ENCODE data around the gene ALDH7A1. TPM values are rescaled to one million over a fixed set of nuclear protein-coding genes. Genes with fewer than 3 reads are reported as not detected.

The ALDH7A1 gene
- total and polyA plus RNA-seq, 11 donors: 12.3 to 67.6 (median 30.9) TPM

GRCh38 chr5:126515337-126515736 lies 79.7 kb downstream of the ALDH7A1 start:
- ATAC-seq: no peak
- TF ChIP-seq CTCF (IDR thresholded peaks at IDR 0.05) (no peak), POLR2A (IDR thresholded peaks at IDR 0.05) (no peak)
- H3K27ac ChIP-seq: peak overlapping the region in 1 of 12 donors; percentile 32

GRCh38 chr5:126514558-126515141 lies 80.4 kb downstream of the ALDH7A1 start:
- no peak for DNase-seq
- 89 to 93% (median 90%) methylated on average over 9 of the region's 9 CpGs for WGBS, 4 donors
- Histone ChIP-seq H3K9me3 (no peaks in the 10 kb centered on the region), H3K36me3 (no peaks in the 10 kb centered on the region), H3K4me3 (no peak overlapping the region), H3K4me1 (peaks cover 0 to 17% (median 5%) of the 10 kb centered on the region in 12 donors), H3K27me3 (no peaks in the 10 kb centered on the region), H3K27ac (peak overlapping the region in 2 of 12 donors; percentile 34 to 40)
- TF ChIP-seq CTCF (IDR thresholded peaks at IDR 0.05) (no peak), POLR2A (IDR thresholded peaks at IDR 0.05) (no peak)
- ATAC-seq: no peak
- intact Hi-C loops (cut with DNase I): no loop called here

More at GRCh38 chr5:126515337-126515736, 79.7 kb downstream of the ALDH7A1 start:
- no peaks in the 10 kb centered on the region for H3K36me3 ChIP-seq
- no peaks in the 10 kb centered on the region for H3K9me3 ChIP-seq
- DNase-seq: no peak
- H3K4me3 ChIP-seq: no peak overlapping the region
- peaks cover 0 to 21% (median 9%) of the 10 kb centered on the region in 12 donors for H3K4me1 ChIP-seq
- intact Hi-C loops (cut with DNase I): no loop called here
- no peaks in the 10 kb centered on the region for H3K27me3 ChIP-seq

- no peak for DNase-seq
- no peaks in the 10 kb centered on the region for H3K27me3 ChIP-seq
- no peak overlapping the region for H3K4me3 ChIP-seq
- no peaks in the 10 kb centered on the region for H3K9me3 ChIP-seq
- no peaks in the 10 kb centered on the region for H3K36me3 ChIP-seq
- peak overlapping the region in 3 of 12 donors; percentile 15 to 40 (median 34) for H3K27ac ChIP-seq
- ATAC-seq: no peak
- TF ChIP-seq CTCF (IDR thresholded peaks at IDR 0.05) (no peak), POLR2A (IDR thresholded peaks at IDR 0.05) (no peak)
- WGBS, 4 donors: 74 to 85% (median 79%) methylated on average over 4 of the region's 4 CpGs
- peaks cover 0 to 18% (median 6%) of the 10 kb centered on the region in 12 donors for H3K4me1 ChIP-seq
- intact Hi-C loops (cut with DNase I): no loop called here
Observed at GRCh38 chr5:126514131-126514557, 80.9 kb downstream of the ALDH7A1 start.

GRCh38 chr5:126513703-126514102 lies 81.3 kb downstream of the ALDH7A1 start:
- H3K4me1 ChIP-seq: peaks cover 0 to 22% (median 8%) of the 10 kb centered on the region in 12 donors
- H3K27ac ChIP-seq: peak overlapping the region in 4 of 12 donors; percentile 15 to 43 (median 36)
- intact Hi-C loops (cut with DNase I): no loop called here
- DNase-seq: no peak
- no peak for ATAC-seq
- H3K27me3 ChIP-seq: no peaks in the 10 kb centered on the region
- H3K4me3 ChIP-seq: no peak overlapping the region
- no peaks in the 10 kb centered on the region for H3K36me3 ChIP-seq
- H3K9me3 ChIP-seq: no peaks in the 10 kb centered on the region
- TF ChIP-seq CTCF (IDR thresholded peaks at IDR 0.05) (no peak), POLR2A (IDR thresholded peaks at IDR 0.05) (no peak)
- WGBS, 4 donors: 75 to 88% (median 79%) methylated on average over 4 of the region's 4 CpGs
